OCI-LY3 (cell line): Measurements from ENCODE around the gene ATG101.

Source experiments
- H2AFZ ChIP-seq: fragments of 200-600, 300-600 bp; shearing (Covaris generic); 2 replicates; pipeline ENCODE4 v1.6.0; 2014; ENCODE audit warnings: antibody characterized with exemption, low read depth, low read length
- H3K27ac ChIP-seq: fragments of 200-600, 300-600 bp; sonication (generic); 2 replicates; pipeline ENCODE4 v1.5.1; 2014; ENCODE audit warnings: mild to moderate bottlenecking, low read length, moderate library complexity, mixed read lengths
- H3K27me3 ChIP-seq: fragments of 200-600, 300-600 bp; sonication (generic); 2 replicates; pipeline ENCODE4 v1.6.1; 2014; ENCODE audit warnings: low read depth, low read length, mixed read lengths
- H3K36me3 ChIP-seq: fragments of 200-600, 300-600 bp; sonication (generic); replicated peaks from 2 replicates; pipeline ENCODE3; 2014; ENCODE audit warnings: low read depth, low read length, mixed read lengths
- H3K4me1 ChIP-seq: fragments of 300-600, 200-600 bp; sonication (generic); 2 replicates; pipeline ENCODE4 v1.6.1; 2014; ENCODE audit warnings: low read length, mixed read lengths
- H3K4me2 ChIP-seq: fragments of 200-600, 300-600 bp; sonication (generic); 2 replicates; pipeline ENCODE4 v1.6.1; 2014; ENCODE audit warnings: low read length, mixed read lengths
- H3K4me3 ChIP-seq: fragments of 300-600, 200-600 bp; sonication (generic); 2 replicates; pipeline ENCODE4 v1.5.1; 2014; ENCODE audit warnings: antibody characterized with exemption, mild to moderate bottlenecking, low read length, moderate library complexity
- H3K79me2 ChIP-seq: fragments of 300-600, 200-600 bp; shearing (Covaris generic); 2 replicates; pipeline ENCODE4 v1.6.1; 2014; ENCODE audit warnings: mild to moderate bottlenecking, low read length, mixed read lengths
- H3K9ac ChIP-seq: fragments of 300-600, 200-600 bp; shearing (Covaris generic); 2 replicates; pipeline ENCODE4 v1.6.0; 2014; ENCODE audit warnings: mild to moderate bottlenecking, low read length, moderate library complexity
- H3K9me3 ChIP-seq: fragments of 200-600, 300-600 bp; shearing (Covaris generic); 2 replicates; pipeline ENCODE4 v1.6.1; 2014; ENCODE audit warnings: low read length, mixed read lengths; ENCODE audit not compliant: insufficient read depth
- H4K20me1 ChIP-seq: fragments of 200-600, 300-600 bp; sonication (generic); 2 replicates; pipeline ENCODE4 v1.6.1; 2016; ENCODE audit warnings: low read length, mixed read lengths; ENCODE audit not compliant: insufficient read depth
- CTCF ChIP-seq: fragments of 200-600, 300-600 bp; sonication (generic); IDR thresholded peaks from 2 replicates; pipeline ENCODE4 v1.5.1; 2014; ENCODE audit warnings: antibody characterized with exemption, low read length, low read depth
- EZH2phosphoT487 ChIP-seq: fragments of 200-600 bp; shearing (Covaris generic); IDR thresholded peaks from 2 replicates; pipeline ENCODE4 v1.6.1; 2018; ENCODE audit warnings: antibody characterized with exemption, mixed run types, low read depth

ATG101 gene

GRCh38 chr12:52041695-52042123 lies 28.1 kb upstream of the ATG101 start:
- H3K4me2 ChIP-seq, result peak overlapping the region; percentile 67
- no peaks in the 10 kb centered on the region for H3K36me3 ChIP-seq
- H3K4me3 ChIP-seq, result peak overlapping the region; percentile 59
- no peak overlapping the region for H3K27ac ChIP-seq
- no peaks in the 10 kb centered on the region for H4K20me1 ChIP-seq
- peaks cover 31% of the 10 kb centered on the region for H3K4me1 ChIP-seq
- no peaks in the 10 kb centered on the region for H3K79me2 ChIP-seq
- H2AFZ ChIP-seq, result 0 out of 2 replicates have a peak overlapping the region, but pooled peaks have one; percentile 40
- peaks cover 6% of the 10 kb centered on the region; the same call in 1 of the 2 replicates for H3K27me3 ChIP-seq
- peak overlapping the region; percentile 36; the same call in 1 of the 2 replicates for H3K9ac ChIP-seq
- H3K9me3 ChIP-seq, result no peaks in the 10 kb centered on the region
- TF ChIP-seq EZH2phosphoT487 (no peak), CTCF (no peak)

- H3K9ac ChIP-seq, result no peak overlapping the region; the same call in 1 of the 2 replicates
- peak overlapping the region; percentile 59 for H3K4me3 ChIP-seq
- no peaks in the 10 kb centered on the region for H4K20me1 ChIP-seq
- no peak overlapping the region for H2AFZ ChIP-seq
- no peak overlapping the region for H3K27ac ChIP-seq
- no peaks in the 10 kb centered on the region for H3K27me3 ChIP-seq
- H3K4me1 ChIP-seq, result peaks cover 31% of the 10 kb centered on the region
- H3K79me2 ChIP-seq, result no peaks in the 10 kb centered on the region
- no peaks in the 10 kb centered on the region for H3K36me3 ChIP-seq
- no peak for TF ChIP-seq EZH2phosphoT487
- TF ChIP-seq CTCF, result no peak
- peak overlapping the region; percentile 67 for H3K4me2 ChIP-seq
- H3K9me3 ChIP-seq, result no peaks in the 10 kb centered on the region
Observed at GRCh38 chr12:52042706-52043385, 26.9 kb upstream of the ATG101 start.

GRCh38 chr12:52043386-52044212 lies 26.2 kb upstream of the ATG101 start:
- Histone ChIP-seq H3K9ac (no peak overlapping the region), H3K4me3 (no peak overlapping the region), H3K27me3 (no peaks in the 10 kb centered on the region), H3K79me2 (no peaks in the 10 kb centered on the region), H3K27ac (no peak overlapping the region), H3K4me2 (no peak overlapping the region), H3K4me1 (peaks cover 31% of the 10 kb centered on the region), H4K20me1 (no peaks in the 10 kb centered on the region), H3K36me3 (no peaks in the 10 kb centered on the region), H3K9me3 (no peaks in the 10 kb centered on the region), H2AFZ (no peak overlapping the region)
- TF ChIP-seq CTCF (no peak), EZH2phosphoT487 (no peak)

- TF ChIP-seq CTCF, result no peak
- no peak for TF ChIP-seq EZH2phosphoT487
- Histone ChIP-seq H3K9ac (no peak overlapping the region), H3K27ac (no peak overlapping the region), H3K27me3 (no peaks in the 10 kb centered on the region; the same call in 1 of the 2 replicates), H3K4me2 (no peak overlapping the region), H3K36me3 (no peaks in the 10 kb centered on the region), H3K4me3 (no peak overlapping the region), H3K4me1 (peaks cover 33% of the 10 kb centered on the region), H4K20me1 (no peaks in the 10 kb centered on the region), H3K9me3 (no peaks in the 10 kb centered on the region), H3K79me2 (no peaks in the 10 kb centered on the region), H2AFZ (no peak overlapping the region)
Observed at GRCh38 chr12:52044292-52044983, 25.3 kb upstream of the ATG101 start.
